Measurements from ENCODE around the gene CCM2.

Gene CCM2

GRCh38 chr7:45039106-45039505 is 39.1 kb downstream of the CCM2 start:
- Histone ChIP-seq H2AFZ (ENCODE audit: low read depth) (no peak overlapping the region), H3K36me3 (ENCODE audit: insufficient read depth) (peaks cover 14% of the 10 kb centered on the region; the same call in 1 of the 2 replicates), H3K27ac (no peak overlapping the region), H4K20me1 (ENCODE audit: insufficient read depth) (peaks cover 26% of the 10 kb centered on the region), H3K9ac (no peak overlapping the region), H3K4me2 (no peak overlapping the region), H3K4me1 (ENCODE audit: low read depth, poor library complexity, severe bottlenecking) (peaks cover 17% of the 10 kb centered on the region), H3K79me2 (ENCODE audit: insufficient read depth, low read depth) (peaks cover 45% of the 10 kb centered on the region), H3K27me3 (ENCODE audit: insufficient read depth, low read depth) (no peaks in the 10 kb centered on the region), H3K4me3 (IDR thresholded peaks at IDR 0.05; ENCODE audit: insufficient read depth, low read depth, low read length) (no peak overlapping the region)
- no peak for TF ChIP-seq CTCF (conservative IDR thresholded peaks at IDR 0.05; ENCODE audit: low read depth, low read length)

DNA sequence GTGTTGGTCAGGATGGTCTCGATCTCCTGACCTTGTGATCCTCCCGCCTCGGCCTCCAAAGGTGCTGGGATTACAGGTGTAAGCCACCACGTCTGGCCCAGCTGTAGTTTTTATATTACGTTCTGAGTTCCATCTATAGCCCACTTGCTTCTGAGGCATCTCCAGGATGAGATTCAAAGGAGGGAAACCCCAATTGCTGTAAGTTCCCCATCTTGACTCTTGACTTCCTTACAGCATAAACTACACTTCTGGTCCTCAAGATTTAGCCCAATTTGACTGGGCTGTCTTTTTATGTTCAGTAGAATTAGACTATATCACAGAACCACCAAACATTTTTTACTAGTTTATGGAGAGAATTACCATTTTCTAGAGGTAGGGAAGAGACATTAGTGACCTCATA is 44.3 kb downstream of the CCM2 start:
- Histone ChIP-seq H3K27ac (no peak overlapping the region), H3K36me3 (ENCODE audit: insufficient read depth) (peaks cover 8% of the 10 kb centered on the region; the same call in 1 of the 2 replicates), H4K20me1 (ENCODE audit: insufficient read depth) (no peaks in the 10 kb centered on the region; the same call in 1 of the 2 replicates), H3K4me3 (IDR thresholded peaks at IDR 0.05; ENCODE audit: insufficient read depth, low read depth, low read length) (no peak overlapping the region), H3K9ac (no peak overlapping the region), H3K4me1 (ENCODE audit: low read depth, poor library complexity, severe bottlenecking) (no peaks in the 10 kb centered on the region), H3K79me2 (ENCODE audit: insufficient read depth, low read depth) (peaks cover 8% of the 10 kb centered on the region; the same call in 1 of the 2 replicates), H3K4me2 (no peak overlapping the region), H2AFZ (ENCODE audit: low read depth) (no peak overlapping the region), H3K27me3 (ENCODE audit: insufficient read depth, low read depth) (no peaks in the 10 kb centered on the region)
- TF ChIP-seq CTCF (conservative IDR thresholded peaks at IDR 0.05; ENCODE audit: low read depth, low read length) = no peak

- Histone ChIP-seq H3K36me3 (ENCODE audit: insufficient read depth) (no peaks in the 10 kb centered on the region; the same call in 1 of the 2 replicates), H2AFZ (ENCODE audit: low read depth) (no peak overlapping the region), H3K4me2 (no peak overlapping the region), H3K9ac (no peak overlapping the region), H3K27ac (no peak overlapping the region), H3K79me2 (ENCODE audit: insufficient read depth, low read depth) (peaks cover 14% of the 10 kb centered on the region; the same call in 1 of the 2 replicates), H4K20me1 (ENCODE audit: insufficient read depth) (no peaks in the 10 kb centered on the region; the same call in none of the 2 replicates), H3K4me1 (ENCODE audit: low read depth, poor library complexity, severe bottlenecking) (no peaks in the 10 kb centered on the region), H3K27me3 (ENCODE audit: insufficient read depth, low read depth) (no peaks in the 10 kb centered on the region), H3K4me3 (IDR thresholded peaks at IDR 0.05; ENCODE audit: insufficient read depth, low read depth, low read length) (no peak overlapping the region)
- no peak for TF ChIP-seq CTCF (conservative IDR thresholded peaks at IDR 0.05; ENCODE audit: low read depth, low read length)
Measured at GRCh38 chr7:45048748-45049147, 48.7 kb downstream of the CCM2 start.

DNA sequence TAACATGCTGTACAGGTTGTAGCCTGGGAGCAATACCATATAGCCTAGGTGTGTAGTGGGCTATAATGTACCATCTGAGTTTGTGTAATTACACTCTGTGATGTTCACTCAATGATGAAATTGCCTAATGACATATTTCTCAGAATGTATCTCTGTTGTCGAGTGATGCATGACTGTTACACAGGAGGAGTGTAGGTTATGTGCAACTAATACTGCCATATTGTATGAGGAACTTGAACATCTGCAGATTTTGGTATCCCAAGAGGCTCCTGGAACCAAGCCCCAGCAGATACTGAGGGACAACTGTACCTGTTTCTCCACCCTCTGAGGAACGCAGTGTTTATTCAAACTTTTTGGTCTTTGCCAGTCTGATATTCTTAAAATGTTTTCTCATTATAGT is 50.2 kb downstream of the CCM2 start:
- Histone ChIP-seq H3K27ac (no peak overlapping the region), H3K4me1 (ENCODE audit: low read depth, poor library complexity, severe bottlenecking) (no peaks in the 10 kb centered on the region), H3K4me2 (no peak overlapping the region), H4K20me1 (ENCODE audit: insufficient read depth) (no peaks in the 10 kb centered on the region; the same call in none of the 2 replicates), H3K27me3 (ENCODE audit: insufficient read depth, low read depth) (no peaks in the 10 kb centered on the region), H3K9ac (no peak overlapping the region), H3K36me3 (ENCODE audit: insufficient read depth) (no peaks in the 10 kb centered on the region), H3K4me3 (IDR thresholded peaks at IDR 0.05; ENCODE audit: insufficient read depth, low read depth, low read length) (no peak overlapping the region), H3K79me2 (ENCODE audit: insufficient read depth, low read depth) (peaks cover 17% of the 10 kb centered on the region; the same call in 1 of the 2 replicates), H2AFZ (ENCODE audit: low read depth) (no peak overlapping the region)
- no peak for TF ChIP-seq CTCF (conservative IDR thresholded peaks at IDR 0.05; ENCODE audit: low read depth, low read length)

Measured in KMS-11 (cell line).